Esophagus muscularis mucosa (tissue), 4 donors: ENCODE data around the gene PPIA. TPM values are rescaled to one million over a fixed set of nuclear protein-coding genes. Genes with fewer than 3 reads are reported as not detected.
"Not testable (repeated sequence)": the region's sequence is repeated elsewhere in the genome, so short reads cannot be mapped to it uniquely, and the experiment has no call there.

ENCODE experiments used
- DNase-seq: peaks from one replicate; pipeline ENCODE4 v3.0.0-alpha.2; 2017; ENCODE audit errors: extremely low spot score
- H3K27ac ChIP-seq, 4 donors: fragments of 200-600 bp; sonication (generic); replicated peaks in 1 of 4; 1 replicate in 3 of 4; 2 replicates in 1 of 4; pipeline ENCODE4 v1.5.1; 2016 to 2019; ENCODE audit warnings: mild to moderate bottlenecking in 1 of 4
- H3K27me3 ChIP-seq, 4 donors: fragments of 200-600 bp; sonication (generic); one replicate each; pipeline versions ENCODE4 v1.5.1 to v1.6.0; 2016 to 2019
- H3K36me3 ChIP-seq, 4 donors: fragments of 200-600 bp; sonication (generic); one replicate each; pipeline ENCODE4 v1.5.1; 2016 to 2019
- H3K4me1 ChIP-seq, 4 donors: fragments of 200-600 bp; sonication (generic); one replicate each; pipeline ENCODE4 v1.5.1; 2016 to 2019
- H3K4me3 ChIP-seq, 4 donors: fragments of 200-600 bp; sonication (generic); 1 replicate in 2 of 4; 2 replicates in 2 of 4; pipeline ENCODE4 v1.5.1; 2016 to 2019; ENCODE audit warnings: mild to moderate bottlenecking in 4 of 4, moderate library complexity in 1 of 4
- H3K9me3 ChIP-seq, 4 donors: fragments of 200-600 bp; sonication (generic); 1 replicate in 3 of 4; 2 replicates in 1 of 4; pipeline ENCODE4 v1.5.1; 2016 to 2019
- CTCF ChIP-seq, 3 experiments: fragments of 200-600 bp in 2 of 3; fragments of 450-650 bp in 1 of 3; sonication (generic) in 2 of 3; IDR thresholded peaks; one replicate each; pipeline ENCODE4 v1.5.1; 2017 to 2019; ENCODE audit warnings: antibody characterized with exemption in 3 of 3, mild to moderate bottlenecking in 2 of 3, moderate library complexity in 1 of 3
- EP300 ChIP-seq: sonication (generic); formaldehyde crosslinking; IDR thresholded peaks from one replicate; pipeline ENCODE4 v1.6.1; 2017; ENCODE audit warnings: antibody characterized with exemption
- POLR2A ChIP-seq: fragments of 450-650 bp; IDR thresholded peaks from one replicate; pipeline ENCODE4 v1.6.1; 2017; ENCODE audit warnings: antibody characterized with exemption, moderate library complexity, mild to moderate bottlenecking, low read depth
- POLR2AphosphoS5 ChIP-seq, 2 donors: sonication (generic); formaldehyde crosslinking; IDR thresholded peaks; one replicate each; pipeline ENCODE4 v1.6.1; 2017; ENCODE audit warnings: antibody characterized with exemption in 2 of 2
- WGBS: methylation state at CpG from one replicate; pipeline ENCODE4 v1.1.5; 2018; 5-methylcytosine and 5-hydroxymethylcytosine counted together
- intact Hi-C: fragments of 100-400 bp; cut with DNase I; formaldehyde crosslinking; loops from one replicate; pipeline ENCODE4 v1.15.1; 2023
- total RNA-seq, 4 donors: library from RNA; depleted of rRNA; stranded (reverse); fragments of >200 nt; gene quantifications; one replicate each; pipeline versions ENCODE4 v1.1.0 to v1.2.1, GENCODE V29; 2016

Gene PPIA
- total RNA-seq, 4 donors from 2014 or later = 1,223 to 1,666 (median 1,462) TPM

DNA sequence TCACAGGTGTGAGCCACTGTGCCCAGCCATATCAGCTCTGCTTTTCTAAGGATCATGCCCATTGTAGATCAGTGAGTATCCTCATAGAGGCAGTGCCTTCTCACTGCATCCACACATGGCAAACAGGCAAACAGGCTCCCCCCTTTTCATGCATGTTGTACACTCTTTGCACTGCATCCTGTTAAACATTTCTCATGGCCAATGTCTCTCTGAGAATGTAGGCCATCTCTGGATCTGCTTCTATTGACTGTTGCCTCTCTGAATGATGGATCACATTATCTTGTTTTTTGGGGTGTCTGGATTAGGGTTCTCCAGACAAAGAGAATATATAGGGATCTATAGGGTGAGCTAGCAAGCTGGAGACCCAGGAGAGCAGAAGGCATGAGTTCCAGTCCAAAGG is 13.1 kb upstream of the PPIA start:
- H3K27ac ChIP-seq = no peak overlapping the region
- H3K27me3 ChIP-seq = no peaks in the 10 kb centered on the region
- H3K4me1 ChIP-seq = no peaks in the 10 kb centered on the region
- no peak overlapping the region for H3K4me3 ChIP-seq
- H3K36me3 ChIP-seq = no peaks in the 10 kb centered on the region
- H3K9me3 ChIP-seq = peaks cover 0 to 7% (median 0%) of the 10 kb centered on the region in 4 donors
- TF ChIP-seq POLR2AphosphoS5 (IDR thresholded peaks at IDR 0.05) = no peak
- no peak for TF ChIP-seq POLR2A
- TF ChIP-seq CTCF (IDR thresholded peaks at IDR 0.05) = no peak
- no peak for TF ChIP-seq EP300
- no peak for DNase-seq
- intact Hi-C loops = no loop called here

- Histone ChIP-seq H3K4me3 (no peak overlapping the region), H3K9me3 (peaks cover 0 to 7% (median 0%) of the 10 kb centered on the region in 4 donors), H3K27me3 (no peaks in the 10 kb centered on the region), H3K36me3 (no peaks in the 10 kb centered on the region), H3K27ac (no peak overlapping the region), H3K4me1 (no peaks in the 10 kb centered on the region)
- no peak for DNase-seq
- TF ChIP-seq EP300 (no peak), POLR2AphosphoS5 (IDR thresholded peaks at IDR 0.05) (no peak), CTCF (IDR thresholded peaks at IDR 0.05) (no peak), POLR2A (no peak)
- intact Hi-C loops = no loop called here
- WGBS = 100% methylated on average over 1 of the region's 1 CpG
These were observed 12.1 kb upstream of the PPIA start for GRCh38 chr7:44784364-44784763.

DNA sequence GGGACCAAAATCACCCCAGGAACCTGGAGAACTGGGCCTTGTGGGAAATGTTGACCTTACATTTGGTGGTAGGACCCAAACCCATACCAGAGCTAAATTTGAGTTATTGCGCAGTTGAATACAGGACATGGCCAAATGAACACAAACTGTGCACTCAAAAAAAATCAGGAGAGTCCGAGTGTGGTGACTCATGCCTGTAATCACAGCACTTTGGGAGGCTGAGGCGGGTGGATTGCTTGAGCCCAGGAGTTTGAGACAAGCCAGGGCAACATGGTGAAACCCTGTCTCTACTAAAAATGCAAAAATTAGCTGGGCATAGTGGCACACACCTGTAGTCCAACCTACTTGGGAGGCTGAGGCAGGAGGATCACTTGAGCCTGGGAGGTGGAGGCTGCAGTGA is 11.3 kb upstream of the PPIA start:
- H3K4me3 ChIP-seq, H3K36me3 ChIP-seq, intact Hi-C loops, DNase-seq, H3K4me1 ChIP-seq, H3K27ac ChIP-seq, H3K27me3 ChIP-seq, H3K9me3 ChIP-seq: not testable (repeated sequence)
- WGBS = 95% methylated on average over 3 of the region's 3 CpGs

- WGBS = 92% methylated on average over 4 of the region's 4 CpGs
- peaks cover 0 to 9% (median 4%) of the 10 kb centered on the region in 4 donors for H3K4me1 ChIP-seq
- H3K4me3 ChIP-seq = no peak overlapping the region
- H3K27ac ChIP-seq = no peak overlapping the region
- intact Hi-C loops = no loop called here
- no peak for TF ChIP-seq CTCF (IDR thresholded peaks at IDR 0.05)
- TF ChIP-seq POLR2A = no peak
- TF ChIP-seq EP300 = no peak
- no peak for TF ChIP-seq POLR2AphosphoS5 (IDR thresholded peaks at IDR 0.05)
- H3K9me3 ChIP-seq = peaks cover 0 to 7% (median 0%) of the 10 kb centered on the region in 4 donors
- no peaks in the 10 kb centered on the region for H3K27me3 ChIP-seq
- no peak for DNase-seq
- no peaks in the 10 kb centered on the region for H3K36me3 ChIP-seq
These were observed 9.4 kb upstream of the PPIA start for GRCh38 chr7:44787041-44787440.

DNA sequence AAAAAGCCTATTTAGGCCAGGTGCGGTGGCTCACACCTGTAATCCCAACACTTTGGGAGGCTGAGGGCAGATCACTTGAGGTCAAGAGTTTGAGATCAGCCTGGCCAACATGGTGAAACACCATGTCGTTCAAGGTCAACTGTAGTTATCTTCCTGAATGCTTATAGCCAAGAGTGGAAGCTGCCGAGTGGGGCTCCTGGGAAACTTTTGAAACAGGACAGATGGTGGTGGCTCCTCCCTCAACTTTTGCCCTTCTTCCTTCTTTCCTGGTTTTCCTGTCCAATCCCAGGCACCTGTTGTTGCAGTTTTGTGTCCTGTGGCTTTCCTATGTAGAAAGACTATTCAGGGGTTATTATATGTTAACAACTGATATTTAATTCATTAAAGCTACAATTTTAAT is 8.7 kb upstream of the PPIA start:
- H3K4me3 ChIP-seq = no peak overlapping the region
- WGBS = 81% methylated on average over 3 of the region's 3 CpGs
- H3K4me1 ChIP-seq = peaks cover 0 to 11% (median 4%) of the 10 kb centered on the region in 4 donors
- no peaks in the 10 kb centered on the region for H3K27me3 ChIP-seq
- H3K9me3 ChIP-seq = peaks cover 0 to 7% (median 0%) of the 10 kb centered on the region in 4 donors
- DNase-seq = no peak
- intact Hi-C loops = no loop called here
- TF ChIP-seq EP300 = no peak
- TF ChIP-seq POLR2A = no peak
- TF ChIP-seq POLR2AphosphoS5 (IDR thresholded peaks at IDR 0.05) = no peak
- TF ChIP-seq CTCF (IDR thresholded peaks at IDR 0.05) = no peak
- no peaks in the 10 kb centered on the region for H3K36me3 ChIP-seq
- H3K27ac ChIP-seq = no peak overlapping the region
